GM10266 (cell line): ENCODE results near the gene MYH10.
A peak's percentile ranks its signal among the peaks of the same experiment; 100 is the strongest.

Source experiments
- DNase-seq: peaks from one replicate; pipeline ENCODE4 v3.0.0; 2012; ENCODE audit errors: extremely low spot score
- CTCF ChIP-seq: IDR thresholded peaks from 2 replicates; pipeline ENCODE4 v1.5.1; 2012; ENCODE audit warnings: mild to moderate bottlenecking, low read depth; ENCODE audit not compliant: control insufficient read depth, insufficient read depth; ENCODE audit errors: missing control alignments

MYH10 gene

GRCh38 chr17:8659758-8660410 is 29.4 kb upstream of the MYH10 start:
- no peak for DNase-seq
- no peak for TF ChIP-seq CTCF

- DNase-seq: no peak
These were observed 28.3 kb upstream of the MYH10 start for GRCh38 chr17:8658810-8659209.

GRCh38 chr17:8656693-8657092 is 26.2 kb upstream of the MYH10 start:
- no peak for TF ChIP-seq CTCF
- DNase-seq: no peak

More at GRCh38 chr17:8658810-8659209, 28.3 kb upstream of the MYH10 start:
- TF ChIP-seq CTCF: no peak

DNA sequence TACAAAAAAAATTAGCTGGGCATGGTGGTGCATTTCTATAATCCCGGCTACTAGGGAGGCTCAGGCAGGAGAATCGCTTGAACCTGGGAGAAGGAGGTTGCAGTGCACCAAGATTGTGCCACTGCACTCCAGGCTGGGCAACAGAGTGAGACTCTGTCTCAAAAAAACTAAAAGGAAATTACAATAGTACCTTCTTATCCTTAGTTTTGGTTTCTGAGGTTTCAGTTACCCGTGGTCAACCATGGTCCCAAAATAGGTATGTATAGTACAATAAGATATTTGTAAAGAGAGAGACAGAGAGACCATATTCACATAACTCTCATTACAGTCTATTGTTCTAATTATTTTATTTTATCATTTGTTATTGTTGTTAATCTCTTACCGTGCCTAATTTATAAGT is 24.3 kb upstream of the MYH10 start:
- no peak for TF ChIP-seq CTCF
- no peak for DNase-seq

- no peak for DNase-seq
- peak; percentile 27 for TF ChIP-seq CTCF
These were observed 20.5 kb upstream of the MYH10 start for GRCh38 chr17:8651013-8651412.

GRCh38 chr17:8650119-8650499 is 19.6 kb upstream of the MYH10 start:
- no peak for TF ChIP-seq CTCF

GRCh38 chr17:8649157-8650118 is 18.9 kb upstream of the MYH10 start:
- DNase-seq: no peak
- TF ChIP-seq CTCF: no peak

More at GRCh38 chr17:8650119-8650499, 19.6 kb upstream of the MYH10 start:
- no peak for DNase-seq
